Measurements from ENCODE around the gene ZFP37. TPM values are rescaled to one million over a fixed set of nuclear protein-coding genes. Genes with fewer than 3 reads are reported as not detected.

The ZFP37 gene
- polyA plus RNA-seq, 4 donors: 0.54 to 2.2 (median 1.00) TPM; not detected in 1

DNA sequence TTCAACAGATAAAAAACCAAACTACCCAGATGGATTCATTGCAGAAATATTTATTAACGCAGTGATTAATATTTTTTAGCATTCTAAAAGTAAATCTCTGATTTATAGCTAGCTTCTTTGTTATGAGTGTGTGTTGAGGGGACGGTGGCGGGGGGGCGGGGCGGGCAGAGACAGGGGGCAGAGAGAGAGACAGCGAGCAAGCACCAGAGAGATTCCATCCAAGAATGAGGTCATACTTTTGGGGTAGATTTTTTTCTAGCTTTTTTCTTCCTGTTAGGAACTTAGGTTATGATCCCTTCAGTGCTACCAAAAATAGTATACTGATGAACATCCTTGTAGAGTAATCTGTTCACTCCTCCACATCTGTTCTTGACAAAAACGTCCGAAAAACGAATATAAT is 44.0 kb downstream of the ZFP37 start:
- FAIRE-seq: no peak
- Histone ChIP-seq H3K27ac (ENCODE audit: low read depth in 1 of 3, low read length in 2 of 3) (no peak overlapping the region), H3K36me3 (ENCODE audit: control insufficient read depth in 3 of 3, insufficient read depth in 2 of 3, low read depth in 1 of 3, low read length in 3 of 3) (no peaks in the 10 kb centered on the region), H3K4me3 (ENCODE audit: low read depth in 1 of 3, low read length in 3 of 3) (peak overlapping the region in 1 of 3 donors; percentile 55), H3K27me3 (ENCODE audit: control insufficient read depth in 3 of 3, insufficient read depth in 3 of 3, low read length in 3 of 3) (peaks cover 0 to 5% (median 0%) of the 10 kb centered on the region in 3 donors), H3K4me1 (ENCODE audit: control insufficient read depth in 3 of 3, insufficient read depth in 2 of 3, low read depth in 1 of 3, low read length in 2 of 3) (peaks cover 0 to 3% (median 0%) of the 10 kb centered on the region in 3 donors), H3K9me3 (ENCODE audit: control insufficient read depth in 2 of 2, insufficient read depth in 1 of 2, low read depth in 1 of 2, low read length in 1 of 2) (peaks cover 0 to 8% of the 10 kb centered on the region in 2 donors)
- 25 to 37% (median 32%) methylated on average over 9 of the region's 9 CpGs for WGBS, 3 donors
- no peak for DNase-seq

DNA sequence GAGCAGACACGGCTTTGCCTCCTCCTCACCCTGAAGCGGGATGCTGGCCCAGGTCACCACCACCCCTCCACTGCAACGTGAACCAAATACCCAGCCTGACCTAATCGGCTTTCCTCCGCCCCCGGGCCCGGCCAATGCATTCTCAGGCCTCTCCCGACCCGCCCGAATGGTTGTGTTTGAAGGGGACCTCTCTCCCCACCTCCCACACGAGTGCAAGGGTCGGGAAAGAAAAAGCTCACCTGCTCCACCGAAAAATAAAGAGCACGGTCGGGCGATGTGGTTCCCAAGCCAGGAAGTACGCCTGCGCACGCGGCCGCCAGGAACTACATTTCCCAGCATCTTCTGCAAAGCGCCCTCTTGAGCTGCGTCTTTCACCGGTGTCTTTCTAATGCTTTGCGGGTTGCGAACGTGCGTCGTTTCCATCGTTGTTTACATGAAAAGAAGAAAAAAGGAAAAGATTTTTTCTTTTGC is 44.6 kb downstream of the ZFP37 start, which contains the start of gene ZNF883:
Gene ZNF883 (minus strand): TSS at position 282 of the 471 bp plus-strand sequence.
- WGBS, 3 donors: 5 to 13% (median 11%) methylated on average over 30 of the region's 30 CpGs
- Histone ChIP-seq H3K9me3 (ENCODE audit: control insufficient read depth in 2 of 2, insufficient read depth in 1 of 2, low read depth in 1 of 2, low read length in 1 of 2) (peaks cover 0 to 11% of the 10 kb centered on the region in 2 donors), H3K4me3 (ENCODE audit: low read depth in 1 of 3, low read length in 3 of 3) (peak within 1 kb of the TSS in 1 of 3 donors; percentile 55), H3K27me3 (ENCODE audit: control insufficient read depth in 3 of 3, insufficient read depth in 3 of 3, low read length in 3 of 3) (peaks cover 0 to 5% (median 0%) of the 10 kb centered on the region in 3 donors), H3K27ac (ENCODE audit: low read depth in 1 of 3, low read length in 2 of 3) (no peak within 1 kb of the TSS), H3K4me1 (ENCODE audit: control insufficient read depth in 3 of 3, insufficient read depth in 2 of 3, low read depth in 1 of 3, low read length in 2 of 3) (peaks cover 0 to 3% (median 0%) of the 10 kb centered on the region in 3 donors), H3K36me3 (ENCODE audit: control insufficient read depth in 3 of 3, insufficient read depth in 2 of 3, low read depth in 1 of 3, low read length in 3 of 3) (no peaks in the 10 kb centered on the region)
- FAIRE-seq (no peak), DNase-seq (peak; percentile 14 to 78)

DNA sequence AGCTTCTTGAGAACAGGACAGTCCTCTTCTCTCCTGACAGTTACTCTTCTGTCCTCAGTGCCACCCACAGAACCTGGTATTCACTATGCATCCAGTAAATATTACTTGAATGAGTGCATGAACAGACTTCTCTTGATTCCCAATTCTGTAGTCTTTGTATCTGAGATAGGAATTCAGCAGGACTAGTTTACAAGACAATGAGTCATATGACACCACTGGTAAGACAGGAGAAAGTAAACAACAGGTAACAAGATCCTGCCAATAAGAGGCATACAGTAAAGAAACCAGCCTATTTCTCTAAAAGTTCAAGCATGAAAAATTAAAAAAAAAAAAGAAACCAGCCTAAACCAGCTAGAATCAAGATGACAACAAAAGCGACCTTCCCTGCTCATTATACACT is 50.7 kb downstream of the ZFP37 start:
- WGBS, 3 donors: 11 to 52% (median 27%) methylated on average over 1 of the region's 1 CpG
- no peak overlapping the region for H3K27ac ChIP-seq (ENCODE audit: low read depth in 1 of 3, low read length in 2 of 3)
- DNase-seq (no peak), FAIRE-seq (no peak)
- no peaks in the 10 kb centered on the region for H3K4me1 ChIP-seq (ENCODE audit: control insufficient read depth in 3 of 3, insufficient read depth in 2 of 3, low read depth in 1 of 3, low read length in 2 of 3)
- peaks cover 0 to 28% of the 10 kb centered on the region in 2 donors for H3K9me3 ChIP-seq (ENCODE audit: control insufficient read depth in 2 of 2, insufficient read depth in 1 of 2, low read depth in 1 of 2, low read length in 1 of 2)
- H3K4me3 ChIP-seq (ENCODE audit: low read depth in 1 of 3, low read length in 3 of 3): no peak overlapping the region
- H3K36me3 ChIP-seq (ENCODE audit: control insufficient read depth in 3 of 3, insufficient read depth in 2 of 3, low read depth in 1 of 3, low read length in 3 of 3): no peaks in the 10 kb centered on the region
- no peaks in the 10 kb centered on the region for H3K27me3 ChIP-seq (ENCODE audit: control insufficient read depth in 3 of 3, insufficient read depth in 3 of 3, low read length in 3 of 3)

DNA sequence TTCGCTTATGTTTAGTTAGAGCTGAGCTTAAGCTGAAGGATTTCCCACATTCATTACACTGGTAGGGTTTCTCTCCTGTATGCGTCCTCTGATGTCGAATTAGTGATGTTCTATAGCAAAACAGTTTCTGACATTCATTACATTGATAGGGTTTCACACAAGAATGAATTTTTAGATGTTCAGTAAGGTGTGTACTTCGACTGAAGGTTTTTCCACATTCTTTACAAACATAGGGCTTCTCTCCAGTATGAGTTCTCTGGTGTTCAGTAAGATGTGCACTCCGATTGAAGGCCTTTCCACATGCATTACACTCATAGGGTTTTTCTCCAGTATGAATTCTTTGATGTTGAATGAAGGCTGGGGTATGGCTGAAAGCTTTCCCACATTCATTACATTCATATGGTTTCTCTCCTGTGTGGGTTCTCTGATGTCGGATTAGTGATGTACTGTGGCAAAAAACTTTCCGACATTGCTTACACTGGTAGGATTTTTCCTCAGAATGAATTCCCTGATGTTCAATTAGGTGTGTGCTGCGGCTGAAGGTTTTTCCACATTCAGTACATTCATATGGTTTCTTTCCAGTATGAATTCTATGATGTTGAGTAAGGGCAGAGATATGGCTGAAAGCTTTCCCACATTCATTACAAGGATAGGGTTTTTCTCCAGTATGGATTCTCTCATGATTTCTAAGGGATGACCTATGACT is 59.1 kb downstream of the ZFP37 start:
- DNase-seq: no peak
- Histone ChIP-seq H3K4me3 (ENCODE audit: low read depth in 1 of 3, low read length in 3 of 3) (no peak overlapping the region), H3K27ac (ENCODE audit: low read depth in 1 of 3, low read length in 2 of 3) (no peak overlapping the region), H3K27me3 (ENCODE audit: control insufficient read depth in 3 of 3, insufficient read depth in 3 of 3, low read length in 3 of 3) (no peaks in the 10 kb centered on the region), H3K9me3 (ENCODE audit: control insufficient read depth in 2 of 2, insufficient read depth in 1 of 2, low read depth in 1 of 2, low read length in 1 of 2) (peaks cover 0 to 36% of the 10 kb centered on the region in 2 donors), H3K36me3 (ENCODE audit: control insufficient read depth in 3 of 3, insufficient read depth in 2 of 3, low read depth in 1 of 3, low read length in 3 of 3) (no peaks in the 10 kb centered on the region), H3K4me1 (ENCODE audit: control insufficient read depth in 3 of 3, insufficient read depth in 2 of 3, low read depth in 1 of 3, low read length in 2 of 3) (no peaks in the 10 kb centered on the region)
- FAIRE-seq: no peak
- 91 to 94% (median 91%) methylated on average over 8 of the region's 8 CpGs for WGBS, 3 donors

Other genes with a start within 250 kb of the ZFP37 start
- under 1 TPM in 2 of 4 donors, not detected in 2; 0.03 to 0.30 TPM for gene SLC46A2, start 165.8 kb downstream of the ZFP37 start, polyA plus RNA-seq
- 1 to 10 TPM in 1 of 4 donors, under 1 TPM in 3; 0.27 to 2.0 (median 0.77) TPM for gene ZNF883, start 44.5 kb downstream of the ZFP37 start, polyA plus RNA-seq
- gene SLC31A2, start 94.3 kb upstream of the ZFP37 start, polyA plus RNA-seq: 10 to 100 TPM; 10.5 to 41.6 (median 19.5) TPM
- gene FKBP15, start 164.6 kb upstream of the ZFP37 start, polyA plus RNA-seq: 10 to 100 TPM in 2 of 4 donors, 1 to 10 TPM in 2; 6.5 to 19.8 (median 9.5) TPM
- gene SLC31A1, start 164.8 kb upstream of the ZFP37 start, polyA plus RNA-seq: 10 to 100 TPM; 27.5 to 40.6 (median 29.6) TPM
- 10 to 100 TPM; 33.4 to 77.0 (median 56.3) TPM for gene CDC26, start 218.8 kb upstream of the ZFP37 start, polyA plus RNA-seq
- 10 to 100 TPM in 2 of 4 donors, 1 to 10 TPM in 2; 7.6 to 21.6 (median 11.3) TPM for gene PRPF4, start 218.9 kb upstream of the ZFP37 start, polyA plus RNA-seq
- 1 to 10 TPM in 1 of 4 donors, under 1 TPM in 2, not detected in 1; 0.54 to 1.7 (median 0.62) TPM for gene RNF183, start 246.7 kb upstream of the ZFP37 start, polyA plus RNA-seq